ENCODE data around the gene CACNG3. TPM values are rescaled to one million over a fixed set of nuclear protein-coding genes. Genes with fewer than 3 reads are reported as not detected.

CACNG3 gene
- total RNA-seq, 2 experiments from 2014 or later: not detected

DNA sequence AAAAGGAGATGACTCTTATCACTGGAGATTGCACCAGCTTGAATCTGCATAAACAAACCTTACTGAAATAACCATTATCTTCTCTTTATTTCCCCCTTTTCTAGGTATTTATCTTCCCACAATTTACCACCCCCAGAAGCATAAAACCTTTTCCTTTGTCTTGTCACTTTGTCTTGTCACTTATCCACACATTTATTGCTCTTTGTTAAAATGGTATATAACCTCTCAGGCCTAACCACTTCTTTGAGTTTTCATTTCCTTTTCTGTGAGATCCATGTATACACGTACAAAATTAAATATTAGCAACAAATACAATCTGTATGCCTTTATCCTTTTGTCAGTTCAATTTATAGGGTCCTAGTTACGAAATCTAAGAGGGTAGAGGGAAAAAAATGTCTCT is 122.9 kb downstream of the CACNG3 start:
- intact Hi-C loops (cut with micrococcal nuclease): no loop called here
- H3K36me3 Mint-ChIP-seq: peaks cover 6% of the 10 kb centered on the region
- H3K4me3 Mint-ChIP-seq: no peak overlapping the region

DNA sequence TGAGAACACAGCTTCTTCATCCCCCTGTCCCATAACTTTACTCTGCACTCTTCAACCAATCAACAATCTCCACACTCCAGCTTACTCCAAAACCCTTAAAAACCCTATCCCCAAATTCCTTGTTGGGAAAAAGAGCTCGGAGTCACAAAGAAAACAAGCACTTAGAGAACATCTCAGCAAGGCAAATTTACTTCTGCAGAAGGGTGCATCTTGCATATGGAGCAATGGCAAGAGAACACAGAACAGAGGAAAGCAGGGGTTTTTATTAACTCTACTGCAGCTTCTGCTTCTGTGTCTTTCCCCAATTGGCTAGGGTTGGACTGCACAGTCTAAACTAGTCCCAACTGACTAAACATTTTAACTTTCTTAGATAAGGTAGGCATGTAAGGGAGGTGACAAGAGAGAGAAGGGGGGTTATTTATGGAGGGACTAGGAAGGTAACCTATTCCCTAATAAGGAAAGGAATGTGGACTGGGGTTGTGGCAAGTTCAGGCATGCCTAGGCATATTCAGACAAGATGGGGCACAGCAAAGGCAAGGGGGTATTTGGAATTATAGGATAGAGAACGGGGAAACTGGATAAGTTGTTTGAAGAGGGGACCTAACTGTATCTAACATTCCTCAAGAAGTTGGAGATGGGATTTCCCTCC is 125.5 kb downstream of the CACNG3 start:
- Mint-ChIP-seq H3K27ac (no peak overlapping the region), H3K27me3 (peaks cover 7% of the 10 kb centered on the region), H3K4me1 (ENCODE audit: low read depth) (no peaks in the 10 kb centered on the region), H3K36me3 (peaks cover 6% of the 10 kb centered on the region), H3K4me3 (no peak overlapping the region), H3K9me3 (peaks cover 33% of the 10 kb centered on the region)
- no peak for DNase-seq
- CTCF ChIA-PET: no interaction called here
- POLR2A ChIA-PET: no interaction called here
- intact Hi-C loops (cut with micrococcal nuclease): no loop called here

More for the DNA sequence above, 122.9 kb downstream of the CACNG3 start:
- Mint-ChIP-seq H3K4me1 (ENCODE audit: low read depth) (no peaks in the 10 kb centered on the region), H3K27ac (no peak overlapping the region), H3K27me3 (peaks cover 3% of the 10 kb centered on the region), H3K9me3 (peaks cover 33% of the 10 kb centered on the region)
- DNase-seq: no peak
- ChIA-PET POLR2A (no interaction called here), CTCF (interaction anchor here (0.6 kb wide), 1 partner anchor 15 kb away, joined by 3 read pairs; no protein-coding TSS in a partner anchor)

DNA sequence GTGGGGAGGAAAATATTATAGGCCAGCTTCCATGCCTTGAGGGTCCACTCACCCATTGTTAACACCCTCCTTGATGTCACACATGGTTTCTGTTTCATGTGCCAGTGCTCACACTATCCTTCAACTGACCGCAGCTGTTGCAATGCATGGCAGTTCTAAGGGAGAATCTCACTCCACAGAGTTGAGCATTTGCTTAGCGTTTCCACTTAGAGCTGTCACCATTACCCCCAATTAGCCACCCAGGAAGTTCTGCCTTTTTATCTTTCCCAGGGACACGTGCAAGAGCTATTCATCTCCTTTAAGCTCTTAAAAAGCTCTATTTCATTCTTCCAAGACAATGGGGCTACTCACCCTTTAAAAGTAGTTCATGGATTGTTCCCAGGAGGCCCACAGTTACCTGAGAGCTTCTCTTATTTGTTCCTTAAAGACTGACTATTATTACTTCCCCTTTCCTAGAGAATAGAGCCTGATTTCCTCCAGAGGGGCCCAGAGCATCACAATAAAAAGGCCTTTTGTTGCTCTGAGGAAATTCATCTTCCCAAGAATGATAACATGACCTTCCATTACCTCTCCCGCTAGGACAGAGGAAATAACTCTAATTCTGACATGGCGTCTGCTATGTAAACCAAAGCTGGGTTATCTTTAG is 126.8 kb downstream of the CACNG3 start:
- intact Hi-C loops (cut with micrococcal nuclease): no loop called here

DNA sequence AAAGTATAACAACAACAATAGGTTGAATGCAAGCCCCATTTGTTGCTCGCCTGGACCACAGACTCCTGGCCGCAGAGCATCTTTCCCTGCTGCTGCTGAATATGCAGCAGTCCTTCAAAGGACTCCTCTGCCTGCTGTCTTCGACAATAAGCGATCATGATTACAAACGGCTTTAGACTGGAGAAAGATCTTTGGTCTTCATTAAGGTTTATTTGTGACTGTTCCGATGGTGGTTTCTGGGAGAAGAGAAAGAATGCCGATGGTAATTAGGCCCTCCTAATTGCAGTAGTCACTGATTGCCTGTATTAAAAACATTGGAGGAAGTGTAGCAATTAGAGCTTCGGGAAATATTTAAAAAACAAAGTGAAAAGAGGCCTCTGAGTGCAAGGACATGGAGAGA is 138.2 kb downstream of the CACNG3 start:
- Mint-ChIP-seq H3K4me1 (ENCODE audit: low read depth) (no peaks in the 10 kb centered on the region), H3K36me3 (no peaks in the 10 kb centered on the region), H3K9me3 (no peaks in the 10 kb centered on the region), H3K27ac (no peak overlapping the region), H3K4me3 (no peak overlapping the region), H3K27me3 (peaks cover 31% of the 10 kb centered on the region)
- intact Hi-C loops (cut with micrococcal nuclease): no loop called here
- ChIA-PET CTCF (interaction anchor here (0.6 kb wide), 1 partner anchor 16 kb away, joined by 3 read pairs; no protein-coding TSS in a partner anchor), POLR2A (no interaction called here)
- DNase-seq: no peak

More for the DNA sequence above, 126.8 kb downstream of the CACNG3 start:
- Mint-ChIP-seq H3K9me3 (peaks cover 29% of the 10 kb centered on the region), H3K27me3 (peaks cover 14% of the 10 kb centered on the region), H3K27ac (no peak overlapping the region), H3K4me1 (ENCODE audit: low read depth) (no peaks in the 10 kb centered on the region), H3K4me3 (no peak overlapping the region), H3K36me3 (peaks cover 2% of the 10 kb centered on the region)
- no peak for DNase-seq
- POLR2A ChIA-PET: no interaction called here
- CTCF ChIA-PET: no interaction called here

DNA sequence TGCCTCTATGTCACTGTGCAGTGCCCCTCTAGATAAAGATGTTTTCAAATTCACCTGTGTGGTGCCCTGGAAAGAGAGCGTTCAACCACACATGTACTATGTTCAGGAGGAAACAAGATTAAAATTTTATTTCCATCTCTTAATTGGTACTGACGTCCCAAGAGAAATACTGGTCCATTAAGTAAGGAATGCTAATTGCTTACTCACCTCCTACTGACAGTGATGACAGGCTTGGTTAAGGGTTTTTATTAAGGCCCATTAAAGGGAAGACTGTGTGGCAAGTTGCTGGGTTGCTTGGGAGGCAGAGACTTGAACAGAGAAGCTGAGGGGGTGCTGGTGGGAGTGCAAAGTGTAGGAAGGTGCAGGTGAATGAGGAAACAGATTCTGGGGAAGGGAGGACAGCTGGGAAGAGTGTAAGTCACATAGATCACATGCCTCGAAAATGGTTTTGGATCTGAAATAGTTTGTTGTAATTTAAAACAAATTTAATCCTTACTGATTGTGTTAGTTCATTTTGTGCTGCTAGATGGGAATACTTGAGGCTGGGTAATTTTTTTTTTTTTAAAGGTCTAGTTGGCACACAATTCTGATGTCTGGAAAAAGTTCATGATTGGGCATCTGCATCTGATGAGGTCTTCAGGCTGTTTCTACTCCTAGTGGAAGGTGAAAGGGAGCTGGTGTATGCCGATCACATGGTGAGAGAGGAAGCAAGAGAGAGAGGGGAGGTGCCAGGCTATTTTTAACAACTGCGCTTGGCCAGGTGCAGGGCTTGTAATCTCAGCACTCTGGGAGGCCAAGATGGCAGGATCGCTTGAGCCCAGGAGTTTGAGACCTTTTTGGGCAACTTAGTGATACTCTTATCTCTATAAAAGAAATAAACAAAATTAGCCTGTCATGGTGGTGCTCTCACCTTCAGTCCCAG is 140.5 kb downstream of the CACNG3 start:
- Mint-ChIP-seq H3K4me1 (ENCODE audit: low read depth) (no peaks in the 10 kb centered on the region), H3K27ac (no peak overlapping the region), H3K27me3 (peaks cover 34% of the 10 kb centered on the region), H3K36me3 (no peaks in the 10 kb centered on the region), H3K9me3 (no peaks in the 10 kb centered on the region), H3K4me3 (no peak overlapping the region)
- ChIA-PET CTCF (no interaction called here), POLR2A (no interaction called here)
- no peak for DNase-seq
- intact Hi-C loops (cut with micrococcal nuclease): no loop called here

DNA sequence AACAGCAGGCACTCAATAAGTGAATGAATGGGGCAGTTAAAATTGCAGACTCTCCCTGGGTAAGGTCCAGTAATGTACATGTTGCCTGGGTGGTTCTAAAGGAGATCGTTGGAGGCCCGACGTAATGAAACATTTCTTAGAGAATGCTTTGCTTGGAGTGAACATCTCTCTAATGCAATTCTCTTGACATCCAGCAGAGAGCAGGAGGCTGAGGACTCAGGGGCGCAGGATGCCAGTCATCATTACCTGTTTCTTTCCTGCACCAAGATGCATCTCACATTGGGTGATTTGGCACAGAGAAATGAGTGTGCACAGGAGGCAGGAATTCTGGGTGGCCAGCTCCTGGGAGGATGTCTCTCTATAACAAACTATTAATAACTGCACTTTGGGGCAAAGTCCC is 152.9 kb downstream of the CACNG3 start:
- intact Hi-C loops (cut with micrococcal nuclease): no loop called here
- POLR2A ChIA-PET: no interaction called here
- Mint-ChIP-seq H3K4me1 (ENCODE audit: low read depth) (no peaks in the 10 kb centered on the region), H3K27me3 (peaks cover 6% of the 10 kb centered on the region), H3K9me3 (no peaks in the 10 kb centered on the region), H3K36me3 (no peaks in the 10 kb centered on the region), H3K27ac (no peak overlapping the region), H3K4me3 (no peak overlapping the region)
- DNase-seq: no peak
- CTCF ChIA-PET: no interaction called here

Data from activated CD4-positive, alpha-beta memory T cell treated with anti-CD3 and anti-CD28 coated beads for 36 hours (primary cell).